ENCODE data around the gene TUBA4B.

DNA sequence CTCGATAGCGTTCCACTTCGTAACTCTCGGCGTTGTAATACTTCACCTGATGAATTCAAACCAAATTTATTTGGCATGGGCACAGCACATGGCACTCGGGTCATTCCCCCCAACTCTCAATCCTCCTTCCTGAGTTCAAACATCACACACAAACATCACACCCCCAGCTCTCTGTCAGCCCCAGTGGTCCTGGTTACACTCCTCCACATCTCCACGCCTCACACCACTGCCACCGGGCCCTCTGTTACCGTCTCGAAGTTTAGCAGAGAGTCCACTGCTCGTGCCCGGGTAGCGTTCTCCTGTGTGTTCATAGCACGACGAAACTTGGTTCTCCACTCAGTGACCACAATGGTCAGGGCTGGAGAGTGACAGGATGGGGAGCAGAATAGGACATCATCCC lies 38.9 kb upstream of the TUBA4B start:
- TF ChIP-seq POLR2A (IDR thresholded peaks at IDR 0.05) = no peak
- TF ChIP-seq, protein P1, sequence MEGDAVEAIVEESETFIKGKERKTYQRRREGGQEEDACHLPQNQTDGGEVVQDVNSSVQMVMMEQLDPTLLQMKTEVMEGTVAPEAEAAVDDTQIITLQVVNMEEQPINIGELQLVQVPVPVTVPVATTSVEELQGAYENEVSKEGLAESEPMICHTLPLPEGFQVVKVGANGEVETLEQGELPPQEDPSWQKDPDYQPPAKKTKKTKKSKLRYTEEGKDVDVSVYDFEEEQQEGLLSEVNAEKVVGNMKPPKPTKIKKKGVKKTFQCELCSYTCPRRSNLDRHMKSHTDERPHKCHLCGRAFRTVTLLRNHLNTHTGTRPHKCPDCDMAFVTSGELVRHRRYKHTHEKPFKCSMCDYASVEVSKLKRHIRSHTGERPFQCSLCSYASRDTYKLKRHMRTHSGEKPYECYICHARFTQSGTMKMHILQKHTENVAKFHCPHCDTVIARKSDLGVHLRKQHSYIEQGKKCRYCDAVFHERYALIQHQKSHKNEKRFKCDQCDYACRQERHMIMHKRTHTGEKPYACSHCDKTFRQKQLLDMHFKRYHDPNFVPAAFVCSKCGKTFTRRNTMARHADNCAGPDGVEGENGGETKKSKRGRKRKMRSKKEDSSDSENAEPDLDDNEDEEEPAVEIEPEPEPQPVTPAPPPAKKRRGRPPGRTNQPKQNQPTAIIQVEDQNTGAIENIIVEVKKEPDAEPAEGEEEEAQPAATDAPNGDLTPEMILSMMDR (IDR thresholded peaks at IDR 0.05) = no peak
